ENCODE measurements around the gene RAVER1.
A peak's percentile ranks its signal among the peaks of the same experiment; 100 is the strongest.

The RAVER1 gene

DNA sequence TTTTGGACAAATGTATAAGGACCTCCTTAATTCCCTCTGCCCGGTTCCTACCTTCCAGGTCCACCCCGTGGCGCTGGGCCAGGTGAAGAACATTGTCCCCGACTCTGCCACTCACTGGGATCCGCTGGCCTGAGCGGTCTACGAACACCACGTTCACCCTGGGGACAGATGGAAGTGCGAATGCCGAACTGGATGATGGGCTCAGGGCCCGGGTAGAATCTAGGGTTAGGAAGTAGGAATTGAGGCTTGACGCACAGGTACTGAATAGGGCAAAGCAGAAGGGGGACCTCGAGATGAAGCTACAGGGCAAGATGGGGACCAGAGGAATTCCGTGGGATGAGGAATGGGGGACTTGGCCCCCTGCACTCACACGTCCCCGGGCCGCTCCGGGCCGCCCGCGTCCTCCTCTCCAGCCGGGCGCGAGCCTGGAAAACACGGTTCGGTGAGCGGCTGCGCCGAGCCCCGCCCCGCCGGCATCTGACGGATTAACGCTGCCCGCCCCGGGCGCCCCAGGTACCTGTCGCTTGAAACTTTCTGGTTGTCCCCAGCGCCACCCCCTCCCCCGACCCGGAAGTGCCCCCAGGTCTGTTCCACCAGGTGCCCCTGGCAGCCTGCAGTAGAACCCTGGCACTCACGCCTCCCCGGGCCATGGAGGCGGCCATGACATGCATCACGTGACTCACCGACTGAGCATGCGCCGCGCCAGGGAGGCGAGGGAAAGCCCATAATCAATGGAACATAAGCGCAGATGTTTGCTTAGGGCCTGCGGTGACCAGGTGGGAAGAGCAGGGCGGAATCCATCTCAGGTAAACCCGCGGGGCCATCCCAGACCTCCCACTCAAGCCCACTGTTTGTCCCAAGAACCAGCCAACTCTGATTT is 17.8 kb downstream of the RAVER1 start, which contains the start of gene FDX2 (continued):
- no peak for TF ChIP-seq ZNF514 (tag by site-specific recombination; IDR thresholded peaks at IDR 0.05)
- no peak for TF ChIP-seq ZFP41 (tag by site-specific recombination; IDR thresholded peaks at IDR 0.05; ENCODE audit: borderline replicate concordance)
- TF ChIP-seq ZNF248 (tag by site-specific recombination; IDR thresholded peaks at IDR 0.05) = no peak
- no peak for TF ChIP-seq SETDB1 (IDR thresholded peaks at IDR 0.05; ENCODE audit: insufficient read length, low read length)
- no peak for TF ChIP-seq ZNF776 (tag by site-specific recombination; IDR thresholded peaks at IDR 0.05; ENCODE audit: borderline replicate concordance)
- TF ChIP-seq, protein P1, sequence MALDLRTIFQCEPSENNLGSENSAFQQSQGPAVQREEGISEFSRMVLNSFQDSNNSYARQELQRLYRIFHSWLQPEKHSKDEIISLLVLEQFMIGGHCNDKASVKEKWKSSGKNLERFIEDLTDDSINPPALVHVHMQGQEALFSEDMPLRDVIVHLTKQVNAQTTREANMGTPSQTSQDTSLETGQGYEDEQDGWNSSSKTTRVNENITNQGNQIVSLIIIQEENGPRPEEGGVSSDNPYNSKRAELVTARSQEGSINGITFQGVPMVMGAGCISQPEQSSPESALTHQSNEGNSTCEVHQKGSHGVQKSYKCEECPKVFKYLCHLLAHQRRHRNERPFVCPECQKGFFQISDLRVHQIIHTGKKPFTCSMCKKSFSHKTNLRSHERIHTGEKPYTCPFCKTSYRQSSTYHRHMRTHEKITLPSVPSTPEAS (tag by site-specific recombination; IDR thresholded peaks at IDR 0.05) = peak; percentile 12; the same call in 1 of the 2 replicates
- TF ChIP-seq ZNF76 (tag by site-specific recombination; IDR thresholded peaks at IDR 0.05; ENCODE audit: borderline replicate concordance, low read depth) = peak; percentile 87; the same call in 1 of the 2 replicates
- TF ChIP-seq ZNF266 (tag by site-specific recombination; IDR thresholded peaks at IDR 0.05; ENCODE audit: low read depth) = no peak
- TF ChIP-seq, protein P2, sequence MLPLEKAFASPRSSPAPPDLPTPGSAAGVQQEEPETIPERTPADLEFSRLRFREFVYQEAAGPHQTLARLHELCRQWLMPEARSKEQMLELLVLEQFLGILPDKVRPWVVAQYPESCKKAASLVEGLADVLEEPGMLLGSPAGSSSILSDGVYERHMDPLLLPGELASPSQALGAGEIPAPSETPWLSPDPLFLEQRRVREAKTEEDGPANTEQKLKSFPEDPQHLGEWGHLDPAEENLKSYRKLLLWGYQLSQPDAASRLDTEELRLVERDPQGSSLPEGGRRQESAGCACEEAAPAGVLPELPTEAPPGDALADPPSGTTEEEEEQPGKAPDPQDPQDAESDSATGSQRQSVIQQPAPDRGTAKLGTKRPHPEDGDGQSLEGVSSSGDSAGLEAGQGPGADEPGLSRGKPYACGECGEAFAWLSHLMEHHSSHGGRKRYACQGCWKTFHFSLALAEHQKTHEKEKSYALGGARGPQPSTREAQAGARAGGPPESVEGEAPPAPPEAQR (tag by site-specific recombination; IDR thresholded peaks at IDR 0.05) = no peak
- no peak for TF ChIP-seq ZNF560 (tag by site-specific recombination; IDR thresholded peaks at IDR 0.05; ENCODE audit: borderline replicate concordance)
- TF ChIP-seq GFI1B (tag by site-specific recombination; IDR thresholded peaks at IDR 0.05) = no peak
- TF ChIP-seq, protein P3, sequence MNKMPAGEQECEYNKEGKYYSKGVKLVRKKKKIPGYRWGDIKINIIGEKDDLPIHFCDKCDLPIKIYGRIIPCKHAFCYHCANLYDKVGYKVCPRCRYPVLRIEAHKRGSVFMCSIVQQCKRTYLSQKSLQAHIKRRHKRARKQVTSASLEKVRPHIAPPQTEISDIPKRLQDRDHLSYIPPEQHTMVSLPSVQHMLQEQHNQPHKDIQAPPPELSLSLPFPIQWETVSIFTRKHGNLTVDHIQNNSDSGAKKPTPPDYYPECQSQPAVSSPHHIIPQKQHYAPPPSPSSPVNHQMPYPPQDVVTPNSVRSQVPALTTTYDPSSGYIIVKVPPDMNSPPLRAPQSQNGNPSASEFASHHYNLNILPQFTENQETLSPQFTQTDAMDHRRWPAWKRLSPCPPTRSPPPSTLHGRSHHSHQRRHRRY (tag by site-specific recombination; IDR thresholded peaks at IDR 0.05) = no peak
- TF ChIP-seq, protein P4, sequence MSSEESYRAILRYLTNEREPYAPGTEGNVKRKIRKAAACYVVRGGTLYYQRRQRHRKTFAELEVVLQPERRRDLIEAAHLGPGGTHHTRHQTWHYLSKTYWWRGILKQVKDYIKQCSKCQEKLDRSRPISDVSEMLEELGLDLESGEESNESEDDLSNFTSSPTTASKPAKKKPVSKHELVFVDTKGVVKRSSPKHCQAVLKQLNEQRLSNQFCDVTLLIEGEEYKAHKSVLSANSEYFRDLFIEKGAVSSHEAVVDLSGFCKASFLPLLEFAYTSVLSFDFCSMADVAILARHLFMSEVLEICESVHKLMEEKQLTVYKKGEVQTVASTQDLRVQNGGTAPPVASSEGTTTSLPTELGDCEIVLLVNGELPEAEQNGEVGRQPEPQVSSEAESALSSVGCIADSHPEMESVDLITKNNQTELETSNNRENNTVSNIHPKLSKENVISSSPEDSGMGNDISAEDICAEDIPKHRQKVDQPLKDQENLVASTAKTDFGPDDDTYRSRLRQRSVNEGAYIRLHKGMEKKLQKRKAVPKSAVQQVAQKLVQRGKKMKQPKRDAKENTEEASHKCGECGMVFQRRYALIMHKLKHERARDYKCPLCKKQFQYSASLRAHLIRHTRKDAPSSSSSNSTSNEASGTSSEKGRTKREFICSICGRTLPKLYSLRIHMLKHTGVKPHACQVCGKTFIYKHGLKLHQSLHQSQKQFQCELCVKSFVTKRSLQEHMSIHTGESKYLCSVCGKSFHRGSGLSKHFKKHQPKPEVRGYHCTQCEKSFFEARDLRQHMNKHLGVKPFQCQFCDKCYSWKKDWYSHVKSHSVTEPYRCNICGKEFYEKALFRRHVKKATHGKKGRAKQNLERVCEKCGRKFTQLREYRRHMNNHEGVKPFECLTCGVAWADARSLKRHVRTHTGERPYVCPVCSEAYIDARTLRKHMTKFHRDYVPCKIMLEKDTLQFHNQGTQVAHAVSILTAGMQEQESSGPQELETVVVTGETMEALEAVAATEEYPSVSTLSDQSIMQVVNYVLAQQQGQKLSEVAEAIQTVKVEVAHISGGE (tag by site-specific recombination; conservative IDR thresholded peaks at IDR 0.05; ENCODE audit: low read depth) = peak; percentile 77
- no peak for TF ChIP-seq ZNF155 (tag by site-specific recombination; IDR thresholded peaks at IDR 0.05)
- TF ChIP-seq ZNF610 (tag by site-specific recombination; IDR thresholded peaks at IDR 0.05; ENCODE audit: borderline replicate concordance) = 0 out of 2 replicates have a peak, but pooled peaks have one; percentile 60
- TF ChIP-seq ZNF24 (tag by site-specific recombination; IDR thresholded peaks at IDR 0.05) = no peak; the same call in 1 of the 2 replicates
- no peak for TF ChIP-seq ZNF791 (tag by site-specific recombination; IDR thresholded peaks at IDR 0.05)
- no peak; the same call in 1 of the 2 replicates for TF ChIP-seq KLF10 (tag by site-specific recombination; IDR thresholded peaks at IDR 0.05)
- TF ChIP-seq ZNF623 (tag by site-specific recombination; IDR thresholded peaks at IDR 0.05) = no peak
- TF ChIP-seq ZNF19 (tag by site-specific recombination; IDR thresholded peaks at IDR 0.05; ENCODE audit: low read depth) = no peak
- TF ChIP-seq ZNF670 (tag by site-specific recombination; IDR thresholded peaks at IDR 0.05; ENCODE audit: low read depth) = no peak
- no peak for TF ChIP-seq ZNF274 (IDR thresholded peaks at IDR 0.05; ENCODE audit: low read length)
- no peak for TF ChIP-seq ZNF274 (tag by site-specific recombination; IDR thresholded peaks at IDR 0.05; ENCODE audit: borderline replicate concordance)
- TF ChIP-seq ZEB2 (tag by site-specific recombination; IDR thresholded peaks at IDR 0.05) = peak; percentile 71
- TF ChIP-seq, protein P5, sequence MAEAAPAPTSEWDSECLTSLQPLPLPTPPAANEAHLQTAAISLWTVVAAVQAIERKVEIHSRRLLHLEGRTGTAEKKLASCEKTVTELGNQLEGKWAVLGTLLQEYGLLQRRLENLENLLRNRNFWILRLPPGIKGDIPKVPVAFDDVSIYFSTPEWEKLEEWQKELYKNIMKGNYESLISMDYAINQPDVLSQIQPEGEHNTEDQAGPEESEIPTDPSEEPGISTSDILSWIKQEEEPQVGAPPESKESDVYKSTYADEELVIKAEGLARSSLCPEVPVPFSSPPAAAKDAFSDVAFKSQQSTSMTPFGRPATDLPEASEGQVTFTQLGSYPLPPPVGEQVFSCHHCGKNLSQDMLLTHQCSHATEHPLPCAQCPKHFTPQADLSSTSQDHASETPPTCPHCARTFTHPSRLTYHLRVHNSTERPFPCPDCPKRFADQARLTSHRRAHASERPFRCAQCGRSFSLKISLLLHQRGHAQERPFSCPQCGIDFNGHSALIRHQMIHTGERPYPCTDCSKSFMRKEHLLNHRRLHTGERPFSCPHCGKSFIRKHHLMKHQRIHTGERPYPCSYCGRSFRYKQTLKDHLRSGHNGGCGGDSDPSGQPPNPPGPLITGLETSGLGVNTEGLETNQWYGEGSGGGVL (tag by site-specific recombination; IDR thresholded peaks at IDR 0.05) = no peak
- TF ChIP-seq TCF7L2 (IDR thresholded peaks at IDR 0.05; ENCODE audit: borderline replicate concordance, low read depth, low read length) = no peak
- no peak for TF ChIP-seq ZNF10 (tag by site-specific recombination; IDR thresholded peaks at IDR 0.05)
- no peak for TF ChIP-seq SCRT1 (tag by site-specific recombination; IDR thresholded peaks at IDR 0.05; ENCODE audit: borderline replicate concordance)
- no peak for TF ChIP-seq ZNF48 (tag by site-specific recombination; IDR thresholded peaks at IDR 0.05)
- TF ChIP-seq ZNF114 (tag by site-specific recombination; IDR thresholded peaks at IDR 0.05) = no peak
- TF ChIP-seq ZBTB1 (tag by site-specific recombination; IDR thresholded peaks at IDR 0.05) = no peak

Measured in HEK293 (cell line).